Left hindlimb (tissue), 1 donor: ENCODE measurements around the gene ARMH2.
"Not testable (repeated sequence)": the region's sequence is repeated elsewhere in the genome, so short reads cannot be mapped to it uniquely, and the experiment has no call there.

Source experiments
- DNase-seq: peaks from one replicate; pipeline ENCODE4 v3.0.0-alpha.2; 2018

The ARMH2 gene

DNA sequence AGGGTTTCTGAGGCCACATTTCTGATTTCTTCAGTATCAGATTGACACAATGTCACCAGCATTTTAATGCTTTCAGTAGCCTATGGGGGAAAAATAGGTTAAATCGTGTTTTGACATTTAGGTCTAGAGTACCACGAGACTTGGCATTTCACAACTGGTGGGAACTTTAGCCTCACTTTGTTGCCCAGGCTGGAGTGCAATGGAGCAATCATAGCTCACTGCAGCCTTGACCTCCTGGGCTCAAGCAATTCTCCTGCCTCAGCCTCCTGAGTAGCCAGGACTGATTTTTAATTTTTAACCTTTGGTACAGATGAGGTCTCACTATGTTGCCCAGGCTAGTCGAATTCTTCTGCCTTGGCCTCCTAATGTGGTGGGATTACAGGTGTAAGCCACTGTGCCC is 11.0 kb upstream of the ARMH2 start:
- DNase-seq: no peak

DNA sequence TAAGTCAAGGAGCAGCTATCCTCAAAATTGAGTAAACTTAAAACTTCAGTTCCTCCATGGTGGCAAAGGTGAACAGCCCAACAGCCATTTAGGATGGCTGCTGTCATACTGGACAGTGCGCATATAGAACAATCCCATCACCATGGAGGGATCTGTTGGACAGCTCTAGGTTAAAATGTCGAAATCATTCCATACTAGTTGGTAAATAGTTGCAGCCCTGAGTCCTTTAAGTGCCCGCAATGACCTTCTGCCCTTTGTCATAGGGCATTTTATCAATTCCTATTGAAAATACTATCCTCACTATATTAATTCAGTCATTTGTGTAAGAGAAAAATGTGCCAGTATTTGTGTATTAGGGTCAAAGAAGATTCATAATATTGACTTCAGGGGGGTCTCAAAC is 8.9 kb upstream of the ARMH2 start:
- DNase-seq: no peak

DNA sequence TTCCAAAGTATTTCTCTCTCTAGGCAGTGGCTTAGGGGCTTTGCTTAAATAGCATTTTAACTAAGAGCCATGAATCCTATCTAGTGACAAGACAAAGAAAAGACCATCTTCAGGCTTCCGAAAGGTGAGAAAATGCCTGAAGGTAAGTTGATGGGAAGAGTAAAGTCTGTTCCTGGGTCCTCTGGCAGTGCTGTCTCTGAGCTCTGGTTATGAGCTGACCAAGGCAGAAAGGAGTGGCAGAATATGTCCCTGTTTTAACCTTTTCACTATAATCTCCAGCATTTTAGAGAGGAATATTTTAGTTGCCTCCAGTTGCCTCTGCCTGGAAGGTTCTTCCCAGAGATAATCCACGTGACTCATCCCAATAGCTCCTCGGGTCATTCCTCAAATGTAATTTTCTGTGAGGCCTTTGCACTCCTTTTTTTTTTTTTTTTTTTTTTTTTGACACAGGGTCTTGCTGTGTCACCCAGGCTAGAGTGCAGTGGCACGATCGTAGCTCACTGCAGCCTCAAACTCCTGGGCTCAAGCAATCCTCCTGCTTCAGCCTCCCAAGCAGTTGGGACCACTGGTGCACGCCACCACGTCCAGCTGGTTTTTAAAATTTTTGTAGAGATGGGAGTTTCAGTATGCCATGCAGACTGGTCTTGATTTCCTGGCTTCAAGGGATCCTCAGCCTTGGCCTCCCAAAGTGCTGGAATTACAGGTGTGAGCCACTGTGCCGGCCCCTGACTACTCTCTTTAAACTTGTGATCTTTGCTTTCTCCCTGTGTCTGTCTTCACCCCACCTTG is 3.7 kb upstream of the ARMH2 start:
- no peak for DNase-seq

DNA sequence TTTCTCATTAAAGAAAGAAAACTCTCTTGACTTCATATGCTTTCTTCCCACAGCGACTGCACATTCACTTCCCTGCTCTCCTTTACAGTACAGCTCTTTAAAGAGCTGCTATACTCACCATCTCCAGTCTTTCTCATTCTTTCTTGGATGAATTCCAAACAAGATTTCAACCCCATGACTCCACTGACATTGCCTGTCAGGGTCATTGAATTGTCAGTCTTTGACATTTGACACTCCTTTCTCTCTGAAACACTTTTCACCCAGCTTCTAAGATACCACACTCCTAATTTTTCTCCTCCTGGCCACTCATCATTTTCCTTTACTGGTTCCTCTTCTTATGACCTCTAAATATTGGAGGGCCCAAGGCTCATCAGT is 811 bp upstream of the ARMH2 start:
- DNase-seq: no peak

DNA sequence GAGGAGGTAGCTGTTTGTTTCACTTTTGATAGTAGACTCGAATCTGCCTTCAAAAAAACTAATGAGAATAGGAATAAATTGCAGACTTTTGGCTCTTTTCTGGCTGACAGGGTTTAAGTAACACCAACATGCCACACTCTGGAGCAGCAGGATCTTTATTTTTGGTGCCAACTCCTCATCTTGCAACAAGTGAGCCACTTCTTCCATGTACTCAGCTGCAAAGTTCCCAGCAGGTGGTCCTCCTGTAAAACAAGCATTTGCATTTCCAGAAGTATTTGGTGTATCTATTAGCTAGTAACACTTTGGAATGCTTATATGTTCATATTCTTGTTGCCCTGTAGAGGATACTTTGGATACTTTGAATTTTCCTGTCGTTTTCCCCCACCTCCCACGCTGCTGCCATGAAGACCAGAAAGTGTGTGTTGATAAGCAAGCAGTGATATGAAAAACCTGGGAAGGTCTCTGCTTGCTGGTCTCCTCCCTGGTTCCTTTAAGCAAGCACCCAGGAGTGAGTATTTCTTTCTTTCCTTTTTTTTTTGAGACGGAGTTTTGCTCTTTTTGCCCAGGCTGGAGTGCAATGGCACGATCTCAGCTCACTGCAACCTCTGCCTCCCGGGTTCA is 1.0 kb downstream of the ARMH2 start:
- DNase-seq: no peak

DNA sequence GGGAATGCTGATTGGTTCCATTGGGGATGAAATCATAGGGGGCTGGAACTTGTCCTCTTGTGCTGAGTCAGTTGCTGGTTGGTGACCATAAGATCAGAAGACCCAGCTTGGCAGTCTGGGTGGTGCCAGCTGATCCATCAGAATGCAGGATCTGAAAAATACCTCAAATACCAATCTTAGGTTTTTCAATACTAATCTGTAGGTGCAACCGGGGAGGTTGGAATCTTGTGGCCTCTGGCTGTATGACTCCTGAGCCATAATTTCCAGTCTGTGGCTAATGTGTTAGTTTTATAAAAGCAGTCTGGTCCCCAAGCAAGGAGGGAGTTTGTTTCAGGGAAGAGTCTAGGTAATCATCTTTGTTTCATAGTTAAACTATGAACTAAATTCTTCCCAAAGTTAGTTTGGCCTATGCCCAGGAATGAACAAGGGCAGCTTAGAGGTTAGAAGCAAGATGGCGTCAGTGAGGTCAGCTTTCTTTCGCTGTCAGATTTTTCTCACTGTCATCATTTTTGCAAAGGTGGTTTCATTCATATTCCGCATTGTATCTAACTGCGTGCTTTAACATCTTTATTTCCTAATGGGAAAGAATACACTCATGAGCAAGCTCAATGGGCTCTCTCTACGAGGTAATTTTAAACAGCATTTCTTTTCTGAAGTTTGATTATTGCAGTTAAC is 2.0 kb downstream of the ARMH2 start:
- no peak for DNase-seq

DNA sequence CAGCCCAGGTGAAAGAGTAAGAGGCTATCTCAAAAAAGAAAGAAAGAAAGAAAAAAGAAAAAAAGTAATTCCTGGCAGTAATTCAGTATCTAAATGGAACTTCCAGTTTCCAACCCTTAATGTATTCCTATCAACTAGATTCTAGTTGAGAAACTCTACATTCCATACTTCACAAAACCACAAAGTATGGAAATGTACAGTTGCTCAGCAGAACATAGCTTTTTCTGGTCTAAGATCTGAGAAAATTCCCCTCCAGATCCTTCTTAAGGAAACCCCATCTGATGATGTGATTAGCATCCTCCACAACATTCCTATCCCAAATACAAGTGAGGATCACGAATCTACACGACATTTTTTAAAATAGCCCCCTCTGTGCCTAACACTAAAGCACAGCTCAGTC is 3.6 kb downstream of the ARMH2 start:
- DNase-seq: no peak

DNA sequence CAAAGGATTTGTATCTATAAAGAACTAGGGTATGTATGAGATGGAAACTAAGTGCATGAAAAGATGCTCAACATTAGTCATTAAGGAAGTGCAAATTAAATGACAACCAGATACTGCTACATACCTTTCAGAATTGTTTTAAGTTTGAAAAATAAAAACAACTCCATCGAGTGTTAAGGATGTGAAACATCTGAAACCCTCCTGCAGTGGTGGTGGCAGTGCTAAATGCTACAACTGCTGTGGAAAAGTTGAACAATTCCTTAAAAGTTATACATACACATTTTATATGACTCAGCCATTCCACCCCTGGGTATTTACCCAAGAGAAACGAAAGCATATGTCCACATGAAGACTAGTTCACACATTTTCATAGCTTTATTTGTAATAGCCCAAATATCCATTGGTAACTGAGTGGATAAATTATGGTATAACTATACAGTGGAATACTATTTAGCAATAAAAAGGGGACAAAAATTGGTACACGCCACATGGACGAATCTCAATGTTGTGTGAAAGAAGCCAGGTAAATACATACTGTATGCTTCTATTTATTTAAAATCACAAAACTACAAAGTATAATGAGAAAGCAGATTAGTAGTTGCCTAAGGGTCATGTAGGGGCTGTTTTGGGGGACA is 10.6 kb downstream of the ARMH2 start:
- no peak for DNase-seq

DNA sequence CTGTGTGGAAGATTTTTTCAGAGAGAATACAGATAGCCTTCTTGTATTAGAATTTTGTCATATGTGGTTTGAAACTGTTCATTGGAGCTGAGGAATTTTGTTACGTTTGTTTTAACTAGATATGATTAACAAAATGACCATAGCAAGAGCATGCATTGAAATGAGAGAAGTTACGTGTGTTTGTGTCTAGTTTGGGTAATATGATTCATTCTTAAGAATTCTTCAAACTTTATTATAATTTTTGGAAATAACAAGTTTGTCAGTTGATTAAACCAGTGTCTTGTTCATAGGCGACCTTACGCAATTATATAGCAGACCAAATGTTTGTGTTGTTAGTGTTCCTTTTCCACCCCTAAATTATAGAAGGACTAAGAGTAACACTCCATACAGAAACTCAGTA is 18.5 kb downstream of the ARMH2 start:
- DNase-seq: no peak

DNA sequence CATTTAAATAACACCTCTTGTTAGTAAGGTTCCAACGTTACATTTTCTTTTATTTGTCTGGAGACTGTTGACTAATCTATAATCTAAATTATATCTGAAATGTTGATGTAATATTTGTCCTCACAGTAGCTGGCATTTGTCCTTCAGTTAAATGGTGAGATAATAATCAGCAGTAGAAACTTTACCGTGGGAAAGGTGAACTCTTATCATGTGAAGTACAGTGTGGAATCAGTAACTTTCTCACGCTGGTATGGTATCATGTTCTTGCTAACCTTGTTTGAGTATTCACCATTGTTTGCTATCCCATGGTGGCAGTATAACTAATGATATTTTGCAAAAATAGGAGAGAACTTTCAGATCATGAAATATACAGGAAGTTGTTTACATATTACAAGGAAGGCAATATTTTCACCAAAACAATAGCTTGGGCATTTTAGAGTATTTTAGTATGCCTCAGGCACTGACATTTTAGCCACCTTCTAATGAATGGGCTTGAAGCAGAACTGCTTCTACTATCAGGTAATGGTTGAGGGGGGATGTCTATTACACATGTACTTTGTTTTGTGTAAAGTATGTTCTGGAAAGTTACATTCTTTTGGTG is 19.2 kb downstream of the ARMH2 start:
- no peak for DNase-seq

DNA sequence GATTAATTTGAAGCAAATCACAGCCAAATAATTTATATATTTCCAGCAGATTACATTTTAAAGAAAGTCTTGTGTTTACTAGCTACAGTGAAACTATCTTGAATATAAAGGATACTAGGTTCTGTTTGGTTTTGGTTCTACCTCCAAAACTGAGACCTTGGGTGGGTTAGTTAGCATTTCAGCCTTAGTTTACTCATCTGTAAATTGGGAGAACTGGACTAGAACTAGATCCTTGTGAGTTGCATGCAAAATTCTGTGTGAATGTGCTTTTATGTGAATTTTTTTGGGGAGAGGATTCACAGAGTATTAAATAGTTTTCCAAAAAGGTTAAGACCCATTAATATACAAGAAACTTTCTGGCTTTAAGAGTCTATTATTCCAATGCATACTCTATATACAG is 19.8 kb downstream of the ARMH2 start:
- DNase-seq: no peak

DNA sequence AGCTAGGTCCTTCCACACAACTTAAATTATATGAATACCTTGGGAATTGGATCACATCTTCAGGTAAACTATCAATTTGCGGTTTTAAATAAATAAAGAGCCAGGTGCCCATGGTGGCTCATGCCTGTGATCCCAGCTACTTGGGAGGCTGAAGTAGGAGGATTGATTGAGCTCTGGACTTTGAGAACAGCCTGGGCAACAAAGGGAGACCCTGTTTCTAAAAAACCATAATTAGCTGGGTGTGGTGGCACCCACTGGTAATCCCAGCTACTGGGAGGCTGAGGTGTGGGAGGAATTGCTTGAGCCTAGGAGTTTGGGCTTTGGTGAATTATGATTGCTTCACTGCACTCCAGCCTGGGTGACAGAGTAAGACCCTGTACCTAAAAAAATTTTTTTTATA is 20.6 kb downstream of the ARMH2 start:
- no peak for DNase-seq

DNA sequence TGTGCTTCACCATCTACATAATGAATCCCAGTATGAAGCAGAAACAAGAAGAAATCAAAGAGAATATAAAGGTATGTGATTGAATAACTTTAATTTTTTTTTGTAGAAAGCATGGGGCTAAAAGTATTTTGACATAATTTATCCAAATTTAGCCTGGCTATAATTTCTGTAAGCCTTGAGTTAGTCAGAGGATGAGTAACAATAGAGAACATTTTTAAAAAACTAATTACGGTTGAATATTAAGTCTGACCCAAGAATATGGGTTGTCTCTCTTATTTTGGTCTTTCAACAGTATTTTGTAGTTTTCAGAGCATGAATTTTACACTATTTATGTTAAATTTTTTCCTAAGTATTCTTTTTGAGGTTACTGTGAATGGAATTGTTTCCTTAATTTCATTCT is 21.5 kb downstream of the ARMH2 start:
- no peak for DNase-seq

DNA sequence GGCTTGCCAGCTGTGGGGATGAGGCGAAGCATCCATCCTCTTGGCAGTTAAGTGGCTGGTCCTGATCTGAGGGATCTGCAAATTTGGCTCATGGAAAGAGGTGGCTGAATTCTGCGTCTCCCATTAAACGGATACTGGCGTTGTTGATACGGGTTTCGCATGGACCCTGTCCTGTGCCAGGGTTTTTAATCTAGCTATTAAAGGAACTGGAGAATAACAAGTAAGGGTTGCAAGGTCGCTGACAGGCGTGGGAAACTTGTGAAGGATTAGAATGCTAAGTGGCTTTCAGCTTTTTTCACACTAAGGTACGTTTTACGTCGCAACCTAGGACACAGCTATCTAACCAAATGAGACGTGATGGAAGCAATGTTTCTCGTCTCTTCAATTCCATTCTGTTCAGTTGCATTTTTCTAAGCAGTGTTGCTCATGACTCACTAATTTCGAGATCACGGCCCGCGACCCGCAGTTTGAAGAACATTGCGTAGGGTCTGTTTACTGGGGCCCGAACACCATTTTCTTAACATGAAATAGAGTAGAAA is 23.1 kb downstream of the ARMH2 start:
- DNase-seq: no peak

DNA sequence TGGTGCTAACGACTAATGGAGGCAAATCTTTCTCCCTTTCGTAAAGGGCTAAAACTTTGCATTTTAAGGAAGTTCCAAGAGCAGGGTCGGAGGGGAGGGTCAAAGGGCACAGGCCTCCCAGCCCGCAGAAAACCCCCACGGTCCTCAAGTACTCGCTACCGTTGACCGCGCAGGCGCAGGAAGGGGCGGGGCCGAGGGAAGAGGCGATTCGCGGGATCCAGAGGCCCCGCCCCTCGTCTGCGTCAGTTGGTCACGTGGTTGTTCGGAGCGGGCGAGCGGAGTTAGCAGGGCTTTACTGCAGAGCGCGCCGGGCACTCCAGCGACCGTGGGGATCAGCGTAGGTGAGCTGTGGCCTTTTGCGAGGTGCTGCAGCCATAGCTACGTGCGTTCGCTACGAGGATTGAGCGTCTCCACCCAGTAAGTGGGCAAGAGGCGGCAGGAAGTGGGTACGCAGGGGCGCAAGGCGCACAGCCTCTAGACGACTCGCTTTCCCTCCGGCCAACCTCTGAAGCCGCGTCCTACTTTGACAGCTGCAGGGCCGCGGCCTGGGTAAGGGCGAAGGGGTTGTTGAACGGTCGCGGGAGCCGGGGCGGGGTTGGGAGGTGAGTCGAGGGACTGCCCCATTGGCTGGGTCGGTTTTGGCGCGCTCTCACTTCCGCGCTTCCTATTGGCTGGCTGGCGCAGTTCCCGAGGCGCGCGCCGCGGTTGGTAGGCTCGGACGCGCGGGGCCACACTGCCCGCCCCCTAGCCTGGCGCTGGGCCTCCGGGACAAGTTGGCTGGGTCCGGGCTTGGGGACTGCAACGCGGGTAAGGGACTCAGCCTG is 23.8 kb downstream of the ARMH2 start, which contains the start of gene GMNN:
Gene GMNN (plus strand): TSS at position 242 of the 824 bp plus-strand sequence. CDS start 2,310 bp downstream, outside the sequence.
- DNase-seq: peak; percentile 97

DNA sequence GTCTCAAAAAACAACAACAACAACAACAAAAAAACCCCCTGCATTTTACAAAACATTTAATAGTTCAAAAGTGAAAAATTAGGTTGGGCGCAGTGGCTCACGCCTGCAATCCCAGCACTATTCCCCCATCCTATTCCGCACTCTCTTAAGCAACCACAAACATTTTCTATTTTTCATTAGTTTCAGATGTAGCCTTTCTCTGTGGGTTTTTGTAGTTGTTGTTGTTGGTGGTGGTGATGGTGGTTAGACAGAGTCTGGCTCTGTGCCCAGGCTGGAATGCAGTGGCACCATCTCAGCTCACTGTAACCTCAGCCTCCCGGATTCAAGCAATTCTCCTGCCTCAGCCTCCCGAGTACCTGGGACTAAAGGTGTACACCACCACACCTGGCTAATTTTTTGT is 30.4 kb downstream of the ARMH2 start:
- DNase-seq: no peak

DNA sequence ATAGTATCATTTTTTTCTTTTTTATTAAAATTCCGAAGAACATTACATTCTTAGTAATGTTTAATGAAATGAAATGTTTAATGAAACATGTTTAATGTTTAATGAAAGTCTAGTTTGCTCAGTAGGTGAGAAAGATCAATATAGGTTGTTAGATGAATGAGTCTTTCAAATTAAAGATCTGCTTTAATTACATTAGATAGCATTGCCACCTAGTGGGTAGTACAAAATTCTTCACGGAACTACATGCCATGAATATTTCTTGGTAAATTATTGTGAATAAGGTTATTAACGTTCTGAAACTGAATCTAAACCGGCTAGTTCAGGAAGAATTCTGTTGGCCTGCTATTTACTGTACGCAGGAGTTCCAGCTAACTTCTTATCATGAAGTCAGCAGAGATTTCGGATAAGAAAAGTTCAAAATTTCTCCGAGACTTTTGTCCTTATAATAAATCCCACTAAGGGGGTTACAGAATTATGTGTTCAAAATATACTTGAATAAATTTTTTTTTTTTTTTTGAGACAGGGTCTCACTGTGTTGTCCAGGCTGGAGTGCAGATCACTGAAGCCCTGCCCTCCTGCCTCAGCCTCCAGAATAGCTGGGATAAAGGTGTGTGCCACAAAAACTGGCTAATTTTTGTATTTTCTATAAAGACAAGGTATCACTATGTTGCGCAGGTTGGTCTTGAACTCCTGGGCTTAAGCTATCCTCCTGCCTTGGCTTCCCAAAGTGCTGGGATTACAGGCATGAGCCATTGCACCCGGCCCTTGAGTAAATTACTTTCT is 31.8 kb downstream of the ARMH2 start:
- DNase-seq: no peak

DNA sequence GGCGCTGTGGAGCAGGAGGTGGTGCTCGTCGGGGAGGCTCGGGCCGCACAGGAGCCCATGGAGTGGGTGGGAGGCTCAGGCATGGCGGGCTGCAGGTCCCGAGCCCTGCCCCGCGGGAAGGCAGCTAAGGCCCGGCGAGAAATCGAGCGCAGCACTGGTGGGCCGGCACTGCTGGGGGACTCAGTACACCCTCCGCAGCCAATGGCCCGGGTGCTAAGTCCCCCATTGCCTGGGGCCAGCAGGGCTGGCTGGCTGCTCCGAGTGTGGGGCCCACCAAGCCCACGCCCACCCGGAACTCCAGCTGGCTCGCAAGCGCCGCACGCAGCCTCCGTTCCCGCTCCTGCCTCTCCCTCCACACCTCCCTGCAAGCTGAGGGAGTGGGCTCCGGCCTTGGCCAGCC is 32.7 kb downstream of the ARMH2 start:
- DNase-seq: not testable (repeated sequence)

DNA sequence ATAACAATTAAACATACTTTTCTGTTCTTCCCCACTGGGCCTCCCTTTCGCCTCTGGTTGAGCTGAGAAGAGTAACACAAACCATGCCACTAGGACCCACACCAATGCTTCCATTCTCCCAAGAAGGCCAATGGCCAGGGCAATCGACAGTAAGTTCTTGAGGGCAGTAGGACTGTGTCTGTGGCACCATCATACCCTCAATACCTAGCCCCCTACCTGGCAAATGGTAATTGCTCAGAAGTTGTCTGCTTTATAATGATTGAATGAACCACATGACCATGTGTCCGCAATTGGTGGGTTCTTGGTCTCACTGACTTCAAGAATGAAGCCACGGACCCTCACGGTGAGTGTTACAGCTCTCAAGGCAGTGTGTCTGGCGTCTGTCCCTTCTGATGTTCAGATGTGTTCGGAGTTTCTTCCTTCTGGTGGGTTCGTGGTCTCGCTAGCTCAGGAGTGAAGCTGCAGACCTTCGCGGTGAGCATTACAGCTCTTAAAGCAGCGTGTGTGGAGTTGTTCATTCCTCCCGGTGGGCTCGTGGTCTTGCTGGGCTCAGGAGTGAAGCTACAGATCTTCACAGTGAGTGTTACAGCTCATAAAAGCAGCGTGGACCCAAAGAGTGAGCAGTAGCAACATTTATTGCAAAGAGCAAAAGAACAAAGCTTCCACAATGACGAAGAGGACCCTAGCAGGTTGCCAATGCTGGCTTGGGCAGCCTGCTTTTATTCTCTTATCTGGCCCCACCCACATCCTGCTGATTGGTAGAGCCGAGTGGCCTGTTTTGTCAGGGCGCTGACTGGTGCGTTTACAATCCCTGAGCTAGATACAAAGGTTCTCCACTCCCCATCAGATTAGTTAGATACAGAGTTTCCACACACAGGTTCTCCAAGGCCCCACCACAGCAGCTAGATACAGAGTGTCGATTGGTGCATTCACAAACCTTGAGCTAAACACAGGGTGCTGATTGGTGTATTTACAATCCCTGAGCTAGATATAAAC is 33.6 kb downstream of the ARMH2 start:
- DNase-seq: not testable (repeated sequence)

DNA sequence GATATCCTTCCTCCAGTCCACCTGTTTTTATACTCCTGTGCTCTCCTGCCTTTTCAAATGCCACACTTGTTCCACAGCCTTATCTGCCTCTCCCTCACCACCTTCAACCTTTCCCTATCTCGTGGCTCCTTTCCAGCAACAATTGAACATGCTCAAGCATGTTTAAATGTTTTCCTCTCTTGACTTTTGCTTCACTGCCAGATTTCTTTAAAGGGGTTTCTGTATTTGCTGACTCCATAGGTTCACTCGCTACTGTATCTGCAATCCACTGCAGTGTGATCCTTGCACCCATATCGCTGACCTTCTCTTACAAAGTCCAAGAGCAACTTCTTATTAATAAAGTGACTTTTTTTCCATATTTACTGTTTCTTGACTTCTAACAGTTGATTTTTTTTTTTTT is 35.1 kb downstream of the ARMH2 start:
- DNase-seq: no peak
